K562 (cell line): ENCODE measurements around the gene SLC38A1. TPM values are rescaled to one million over a fixed set of nuclear protein-coding genes. Genes with fewer than 3 reads are reported as not detected.

ENCODE experiments used
- ATAC-seq: fragments of 200-7000 bp; cut with Tn5 transposase; 3 replicates; pipeline ENCODE4 v1.9.1; 2020; ENCODE audit warnings: moderate library complexity
- BruUV-seq: library from RNA; stranded (reverse); fragments of 400-500 nt; replicated peaks from 2 replicates; lab custom pipeline; 2021; lab: Mats Ljungman, UMichigan
- CTCF ChIA-PET: fragments of 300-600 bp; formaldehyde crosslinking; extraction: SDS; loops from one replicate; lab custom pipeline; 2021; ENCODE audit warnings: low intra/inter-chr PET ratio; lab: Yijun Ruan, JAX
- POLR2A ChIA-PET: fragments of 300-600, 350-650 bp; sonication (Branson Sonifier 250); formaldehyde crosslinking; extraction: SDS; loops from one replicate; lab custom pipeline; 2021; ENCODE audit warnings: antibody characterized with exemption, inconsistent platforms; lab: Yijun Ruan, JAX
- DNase-seq, 4 experiments: peaks; one replicate each; pipeline versions ENCODE4 v3.0.0 to v3.0.0-alpha.2; 2011 to 2018; ENCODE audit warnings: low spot score in 3 of 4, mixed read lengths in 3 of 4; ENCODE audit errors: extremely low read depth in 1 of 4
- FAIRE-seq: peaks from 2 replicates; lab custom pipeline; 2011; peaks lifted over from hg19 to GRCh38; lab: Jason Lieb, UNC
- H2AFZ ChIP-seq: 2 replicates; pipeline ENCODE4 v1.6.0; 2011; ENCODE audit warnings: low read depth, low read length, control low read depth, inconsistent platforms
- H3K27ac ChIP-seq: fragments of 200-600 bp; 3 replicates; pipeline ENCODE4 v1.8.0; 2011; ENCODE audit warnings: low read depth, mild to moderate bottlenecking, control low read depth, inconsistent platforms, low read length, moderate library complexity, mixed read lengths; ENCODE audit errors: extremely low read depth
- H3K27me3 ChIP-seq, 2 experiments: fragments of 300-600 bp in 1 of 2; 2 replicates in 1 of 2; 3 replicates in 1 of 2; pipeline versions ENCODE4 v1.6.0 to v1.8.0; 2011; ENCODE audit warnings: inconsistent platforms in 2 of 2, low read length in 2 of 2, mild to moderate bottlenecking in 1 of 2, mixed read lengths in 1 of 2, moderate library complexity in 1 of 2; ENCODE audit not compliant: control insufficient read depth in 2 of 2, insufficient read depth in 2 of 2
- H3K36me3 ChIP-seq: fragments of 300-600 bp; 3 replicates; pipeline ENCODE4 v1.8.0; 2011; ENCODE audit warnings: mild to moderate bottlenecking, low read length, inconsistent platforms; ENCODE audit not compliant: control insufficient read depth, insufficient read depth
- H3K4me1 ChIP-seq, 2 experiments: fragments of 200-600 bp in 1 of 2; replicated peaks in 1 of 2; 2 replicates in 1 of 2; 3 replicates in 1 of 2; pipeline versions ENCODE4 v1.5.1 to v1.8.0; 2011; ENCODE audit warnings: inconsistent platforms in 2 of 2, low read length in 2 of 2, mild to moderate bottlenecking in 1 of 2, mixed read lengths in 1 of 2, moderate library complexity in 1 of 2; ENCODE audit not compliant: control insufficient read depth in 2 of 2, insufficient read depth in 2 of 2
- H3K4me2 ChIP-seq: 2 replicates; pipeline ENCODE4 v1.6.1; 2011; ENCODE audit warnings: low read length, control low read depth, inconsistent platforms, mixed read lengths; ENCODE audit not compliant: insufficient read depth
- H3K4me3 ChIP-seq: fragments of 200-600 bp; sonication (generic), shearing (Covaris generic); 2 replicates; pipeline ENCODE4 v1.5.1; 2016; ENCODE audit warnings: control low read depth, inconsistent platforms
- H3K79me2 ChIP-seq: fragments of 200-600 bp; 3 replicates; pipeline ENCODE4 v1.8.0; 2011; ENCODE audit warnings: low read length, inconsistent platforms; ENCODE audit not compliant: control insufficient read depth, insufficient read depth
- H3K9ac ChIP-seq, 2 experiments: 2 replicates each; pipeline versions ENCODE4 v1.6.0 to v1.6.1; 2011; ENCODE audit warnings: low read depth in 2 of 2, low read length in 2 of 2, control low read depth in 1 of 2, inconsistent platforms in 1 of 2, mild to moderate bottlenecking in 1 of 2, mixed read lengths in 1 of 2; ENCODE audit not compliant: insufficient read depth in 1 of 2
- H3K9me1 ChIP-seq: one replicate; pipeline ENCODE4 v1.6.0; 2011; ENCODE audit warnings: inconsistent platforms, mild to moderate bottlenecking, low read length, moderate library complexity; ENCODE audit not compliant: control insufficient read depth, insufficient read depth
- H3K9me3 ChIP-seq: replicated peaks from 2 replicates; pipeline ENCODE4 v1.5.1; 2011; ENCODE audit warnings: low read depth, low read length, inconsistent platforms; ENCODE audit not compliant: control insufficient read depth, insufficient read depth
- H4K20me1 ChIP-seq: replicated peaks from 2 replicates; pipeline ENCODE4 v1.6.1; 2011; ENCODE audit warnings: low read length, inconsistent platforms, mixed read lengths; ENCODE audit not compliant: control insufficient read depth, insufficient read depth
- FOXK2 ChIP-seq, 2 experiments: fragments of 450-650 bp; IDR thresholded peaks in 1 of 2; conservative IDR thresholded peaks in 1 of 2; 2 replicates each; pipeline ENCODE4 v1.6.1; 2016; ENCODE audit warnings: low read depth in 2 of 2, mild to moderate bottlenecking in 1 of 2
- MAX ChIP-seq: sonication (generic); formaldehyde crosslinking; IDR thresholded peaks from 2 replicates; pipeline ENCODE4 v1.9.0; 2022; ENCODE audit warnings: mild to moderate bottlenecking, missing genetic modification reagents
- RBM39 ChIP-seq: fragments of 200-400 bp; formaldehyde crosslinking; optimal IDR thresholded peaks from 2 replicates; pipeline ENCODE3; 2018; ENCODE audit warnings: low read depth, low read length
- VEZF1 ChIP-seq: fragments of 200-800 bp; sonication (Bioruptor generic); IDR thresholded peaks from 2 replicates; pipeline ENCODE4 v1.6.1; 2017; ENCODE audit warnings: missing genetic modification characterization, missing compliant biosample characterization
- ZNF764 ChIP-seq: fragments of 250-450 bp; sonication (Bioruptor Pico); IDR thresholded peaks from 2 replicates; pipeline ENCODE4 v1.4.0; 2020; ENCODE audit warnings: low read depth, mild to moderate bottlenecking, moderate library complexity
- ZZZ3 ChIP-seq: fragments of 450-650 bp; IDR thresholded peaks from 2 replicates; pipeline ENCODE4 v1.6.1; 2016; ENCODE audit warnings: antibody characterized with exemption, mild to moderate bottlenecking, moderate library complexity
- WGBS: fragments of 100-300 bp; shearing (Covaris generic); methylation state at CpG from one replicate; pipeline ENCODE4 v1.1.6; 2016; ENCODE audit warnings: low coverage, mixed read lengths; ENCODE audit not compliant: insufficient coverage; ENCODE audit errors: missing lambda C conversion rate; 5-methylcytosine and 5-hydroxymethylcytosine counted together
- in situ Hi-C: fragments of 300-500 bp; cut with MboI; formaldehyde crosslinking; loops from 4 replicates; pipeline ENCODE4 v1.15.0; 2018; ENCODE audit warnings: inconsistent platforms, mixed read lengths
- intact Hi-C: fragments of 100-400 bp; cut with micrococcal nuclease; formaldehyde crosslinking; loops from 2 replicates; pipeline ENCODE4 v1.14.2; 2022
- polyA plus RNA-seq, 8 experiments: library from polyadenylated mRNA; depleted of rRNA in 4 of 8; stranded (reverse) in 5 of 8; unstranded in 3 of 8; fragments of >200 nt; fragmentation: Nextera tagmentation in 2 of 8; fragmentation: Illumina TruSeq in 1 of 8; extraction: Ambion mirVana in 2 of 8; extraction: Trizol in 1 of 8; gene quantifications; 2 replicates each; pipeline versions ENCODE4 v1.2.1 to v1.2.3, GENCODE V29; 2011 to 2014; ENCODE audit warnings: inconsistent platforms in 1 of 8, missing spikeins in 1 of 8
- total RNA-seq, 7 experiments: library from RNA; depleted of rRNA in 6 of 7; stranded (reverse); fragments of >200 nt in 6 of 7; fragmentation: Illumina TruSeq in 2 of 7; extraction: Trizol in 2 of 7; gene quantifications; 2 replicates each; pipeline versions ENCODE4 v1.2.1 to v1.2.3, GENCODE V29; 2011 to 2021; ENCODE audit warnings: low replicate concordance in 1 of 7
- TF ChIP-seq, protein P1 (sequence below): sonication (generic); formaldehyde crosslinking; IDR thresholded peaks from 2 replicates; pipeline ENCODE4 v1.8.0; 2022; ENCODE audit warnings: mild to moderate bottlenecking, missing genetic modification reagents, borderline replicate concordance
- TF ChIP-seq, protein P2 (sequence below): fragments of 450-650 bp; formaldehyde crosslinking; conservative IDR thresholded peaks from 2 replicates; pipeline ENCODE4 v1.4.0; 2022; ENCODE audit warnings: mild to moderate bottlenecking, missing genetic modification characterization

Gene SLC38A1
- total and polyA plus RNA-seq, 9 of the 15 experiments (the other 6 are each of a cell fraction or from before 2014, with no cell fraction given) = 51.9 to 112 (median 75.0) TPM

GRCh38 chr12:46148327-46149078, 120.3 kb downstream of the SLC38A1 start (continued):
- TF ChIP-seq, protein P1, sequence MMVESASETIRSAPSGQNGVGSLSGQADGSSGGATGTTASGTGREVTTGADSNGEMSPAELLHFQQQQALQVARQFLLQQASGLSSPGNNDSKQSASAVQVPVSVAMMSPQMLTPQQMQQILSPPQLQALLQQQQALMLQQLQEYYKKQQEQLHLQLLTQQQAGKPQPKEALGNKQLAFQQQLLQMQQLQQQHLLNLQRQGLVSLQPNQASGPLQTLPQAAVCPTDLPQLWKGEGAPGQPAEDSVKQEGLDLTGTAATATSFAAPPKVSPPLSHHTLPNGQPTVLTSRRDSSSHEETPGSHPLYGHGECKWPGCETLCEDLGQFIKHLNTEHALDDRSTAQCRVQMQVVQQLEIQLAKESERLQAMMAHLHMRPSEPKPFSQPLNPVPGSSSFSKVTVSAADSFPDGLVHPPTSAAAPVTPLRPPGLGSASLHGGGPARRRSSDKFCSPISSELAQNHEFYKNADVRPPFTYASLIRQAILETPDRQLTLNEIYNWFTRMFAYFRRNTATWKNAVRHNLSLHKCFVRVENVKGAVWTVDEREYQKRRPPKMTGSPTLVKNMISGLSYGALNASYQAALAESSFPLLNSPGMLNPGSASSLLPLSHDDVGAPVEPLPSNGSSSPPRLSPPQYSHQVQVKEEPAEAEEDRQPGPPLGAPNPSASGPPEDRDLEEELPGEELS = no peak
- TF ChIP-seq VEZF1 (CRISPR knock-in tag) (no peak), MAX (CRISPR knock-in tag) (no peak), FOXK2 (conservative IDR thresholded peaks at IDR 0.05 in 1 of 2, IDR thresholded peaks at IDR 0.05 in 1 of 2; ENCODE audit: low read depth in 2 of 2) (no peak)

GRCh38 chr12:46147144-46147543, 121.7 kb downstream of the SLC38A1 start:
- no peaks in the 10 kb centered on the region for H3K9me1 ChIP-seq
- TF ChIP-seq, protein P2, sequence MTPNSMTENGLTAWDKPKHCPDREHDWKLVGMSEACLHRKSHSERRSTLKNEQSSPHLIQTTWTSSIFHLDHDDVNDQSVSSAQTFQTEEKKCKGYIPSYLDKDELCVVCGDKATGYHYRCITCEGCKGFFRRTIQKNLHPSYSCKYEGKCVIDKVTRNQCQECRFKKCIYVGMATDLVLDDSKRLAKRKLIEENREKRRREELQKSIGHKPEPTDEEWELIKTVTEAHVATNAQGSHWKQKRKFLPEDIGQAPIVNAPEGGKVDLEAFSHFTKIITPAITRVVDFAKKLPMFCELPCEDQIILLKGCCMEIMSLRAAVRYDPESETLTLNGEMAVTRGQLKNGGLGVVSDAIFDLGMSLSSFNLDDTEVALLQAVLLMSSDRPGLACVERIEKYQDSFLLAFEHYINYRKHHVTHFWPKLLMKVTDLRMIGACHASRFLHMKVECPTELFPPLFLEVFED (CRISPR knock-in tag) = no peak
- TF ChIP-seq ZZZ3 (no peak), RBM39 (no peak), ZNF764 (CRISPR knock-in tag) (no peak)

More at GRCh38 chr12:46147144-46147543, 121.7 kb downstream of the SLC38A1 start:
- Histone ChIP-seq H3K4me2 (no peak overlapping the region), H4K20me1 (no peaks in the 10 kb centered on the region), H3K9me3 (no peaks in the 10 kb centered on the region), H3K36me3 (no peaks in the 10 kb centered on the region), H3K4me3 (no peak overlapping the region), H3K79me2 (no peaks in the 10 kb centered on the region), H3K27me3 (peaks cover 9 to 19% of the 10 kb centered on the region in 2 experiments; a peak in 3 of 5 replicates), H3K4me1 (no peaks in the 10 kb centered on the region), H3K27ac (no peak overlapping the region), H3K9ac (no peak overlapping the region), H2AFZ (no peak overlapping the region)
- intact Hi-C loops = loop anchor here (10.0 kb wide), 1 partner anchor 878 kb away; no protein-coding TSS in a partner anchor
- CTCF ChIA-PET = no interaction called here
- POLR2A ChIA-PET = interaction anchor here (0.6 kb wide), 2 partner anchors 28 to 79 kb away, joined by 3 to 4 read pairs; no protein-coding TSS in a partner anchor
- BruUV-seq = no TSS peak
- ATAC-seq (no peak), FAIRE-seq (no peak), DNase-seq (no peak)
- in situ Hi-C loops = loop anchor here (25.0 kb wide), 1 partner anchor 865 kb away; no protein-coding TSS in a partner anchor
- WGBS = 0% methylated on average over 3 of the region's 3 CpGs
